Tibial nerve (tissue), 3 donors: ENCODE results near the gene GATC.

ENCODE experiments used
- POLR2A ChIP-seq, 2 donors: fragments of 450-650 bp; IDR thresholded peaks; one replicate each; pipeline ENCODE4 v1.6.1; 2017; ENCODE audit warnings: antibody characterized with exemption in 2 of 2, mild to moderate bottlenecking in 2 of 2, moderate library complexity in 2 of 2
- TF ChIP-seq, protein P1 (sequence below), 5 experiments: fragments of 200-600 bp in 3 of 5; fragments of 450-650 bp in 2 of 5; sonication (generic) in 3 of 5; IDR thresholded peaks; one replicate each; pipeline ENCODE4 v1.5.1; 2016 to 2019; ENCODE audit warnings: antibody characterized with exemption in 5 of 5, mild to moderate bottlenecking in 3 of 5, moderate library complexity in 2 of 5

DNA sequence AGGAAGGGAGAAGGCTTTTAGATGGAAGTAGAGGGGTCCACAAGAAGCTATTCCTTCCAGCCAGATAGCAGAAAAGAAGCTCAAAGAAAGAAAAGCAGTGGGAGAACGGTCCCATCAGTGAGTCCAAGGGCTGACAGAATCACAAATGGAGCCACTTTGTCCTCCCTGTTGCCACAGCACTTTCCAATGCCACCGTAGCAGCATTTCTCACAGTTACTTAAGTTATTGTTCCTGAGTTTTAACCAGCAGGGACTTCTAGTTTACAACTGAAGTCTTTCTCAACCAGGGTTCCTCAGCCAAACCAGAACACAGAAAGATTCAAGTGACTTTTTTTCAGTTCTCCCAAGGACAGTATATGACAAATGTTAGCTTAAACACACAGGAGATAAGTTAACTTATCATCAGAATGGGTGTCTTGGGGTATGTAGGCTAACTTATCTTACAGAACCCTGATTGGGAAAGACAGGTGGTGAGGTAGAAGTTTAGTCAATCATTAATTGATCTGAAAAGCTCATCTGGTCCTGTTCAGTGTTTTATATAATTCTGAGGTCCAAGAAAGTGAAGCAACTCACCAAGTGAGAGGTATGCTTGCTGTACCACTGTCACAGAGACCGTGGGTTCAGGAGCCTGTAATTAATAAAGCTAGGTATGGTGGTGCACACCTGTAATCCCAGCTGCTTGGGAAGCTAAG, 7.0 kb downstream of the GATC start:
- TF ChIP-seq, protein P1, sequence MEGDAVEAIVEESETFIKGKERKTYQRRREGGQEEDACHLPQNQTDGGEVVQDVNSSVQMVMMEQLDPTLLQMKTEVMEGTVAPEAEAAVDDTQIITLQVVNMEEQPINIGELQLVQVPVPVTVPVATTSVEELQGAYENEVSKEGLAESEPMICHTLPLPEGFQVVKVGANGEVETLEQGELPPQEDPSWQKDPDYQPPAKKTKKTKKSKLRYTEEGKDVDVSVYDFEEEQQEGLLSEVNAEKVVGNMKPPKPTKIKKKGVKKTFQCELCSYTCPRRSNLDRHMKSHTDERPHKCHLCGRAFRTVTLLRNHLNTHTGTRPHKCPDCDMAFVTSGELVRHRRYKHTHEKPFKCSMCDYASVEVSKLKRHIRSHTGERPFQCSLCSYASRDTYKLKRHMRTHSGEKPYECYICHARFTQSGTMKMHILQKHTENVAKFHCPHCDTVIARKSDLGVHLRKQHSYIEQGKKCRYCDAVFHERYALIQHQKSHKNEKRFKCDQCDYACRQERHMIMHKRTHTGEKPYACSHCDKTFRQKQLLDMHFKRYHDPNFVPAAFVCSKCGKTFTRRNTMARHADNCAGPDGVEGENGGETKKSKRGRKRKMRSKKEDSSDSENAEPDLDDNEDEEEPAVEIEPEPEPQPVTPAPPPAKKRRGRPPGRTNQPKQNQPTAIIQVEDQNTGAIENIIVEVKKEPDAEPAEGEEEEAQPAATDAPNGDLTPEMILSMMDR (IDR thresholded peaks at IDR 0.05), result no peak
- no peak for TF ChIP-seq POLR2A (IDR thresholded peaks at IDR 0.05)
